HG03442 (cell line): Measurements from ENCODE around the gene DNAJC6.
A peak's percentile ranks its signal among the peaks of the same experiment; 100 is the strongest.

Experiments
- ATAC-seq: cut with Tn5 transposase; IDR thresholded peaks from one replicate; pipeline ENCODE4 v1.9.1; 2021; ENCODE audit warnings: mild to moderate bottlenecking, moderate library complexity; ENCODE audit not compliant: unreplicated experiment

DNAJC6 gene

GRCh38 chr1:65459397-65459768 is 150.0 kb downstream of the DNAJC6 start:
- ATAC-seq = peak; percentile 77
